ENCODE measurements around the gene OR2T4.

Gene OR2T4, protein sequence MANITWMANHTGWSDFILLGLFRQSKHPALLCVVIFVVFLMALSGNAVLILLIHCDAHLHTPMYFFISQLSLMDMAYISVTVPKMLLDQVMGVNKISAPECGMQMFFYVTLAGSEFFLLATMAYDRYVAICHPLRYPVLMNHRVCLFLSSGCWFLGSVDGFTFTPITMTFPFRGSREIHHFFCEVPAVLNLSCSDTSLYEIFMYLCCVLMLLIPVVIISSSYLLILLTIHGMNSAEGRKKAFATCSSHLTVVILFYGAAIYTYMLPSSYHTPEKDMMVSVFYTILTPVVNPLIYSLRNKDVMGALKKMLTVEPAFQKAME
- long read RNA-seq: 0 reads

DNA sequence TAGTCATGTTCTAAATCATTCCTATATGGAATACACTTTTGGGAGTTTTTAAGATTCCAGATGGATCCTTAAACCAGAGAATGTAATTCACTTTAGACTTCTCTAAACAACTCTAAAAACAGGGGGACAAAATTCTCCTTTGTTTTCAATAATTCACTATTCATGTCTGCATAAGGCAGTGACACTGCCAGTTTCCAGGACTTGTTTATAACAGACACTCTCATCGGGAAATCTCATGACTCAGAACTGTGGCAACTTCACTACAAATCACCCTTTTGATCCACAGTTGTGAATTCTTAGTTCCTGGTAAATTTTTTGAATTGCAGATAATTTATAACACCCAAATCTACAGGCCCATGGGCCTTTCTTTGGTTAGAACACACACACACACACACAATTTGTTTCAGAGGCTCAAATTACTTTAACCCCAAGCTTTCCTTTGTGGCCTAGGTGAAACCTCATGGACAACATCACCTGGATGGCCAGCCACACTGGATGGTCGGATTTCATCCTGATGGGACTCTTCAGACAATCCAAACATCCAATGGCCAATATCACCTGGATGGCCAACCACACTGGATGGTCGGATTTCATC is at the start of gene OR2T4:
TSS of gene OR2T4 (plus strand) at position 545 of the 595 bp plus-strand sequence. CDS start at position 545, 0 bp downstream.
- Histone ChIP-seq H3K27me3 (ENCODE audit: insufficient read depth, poor library complexity, severe bottlenecking) (no peaks in the 10 kb centered on the region), H3K27ac (replicated peaks) (no peak within 1 kb of the TSS), H3K4me3 (replicated peaks; ENCODE audit: insufficient read depth, low read length) (no peak within 1 kb of the TSS)
- TF ChIP-seq, protein P1, sequence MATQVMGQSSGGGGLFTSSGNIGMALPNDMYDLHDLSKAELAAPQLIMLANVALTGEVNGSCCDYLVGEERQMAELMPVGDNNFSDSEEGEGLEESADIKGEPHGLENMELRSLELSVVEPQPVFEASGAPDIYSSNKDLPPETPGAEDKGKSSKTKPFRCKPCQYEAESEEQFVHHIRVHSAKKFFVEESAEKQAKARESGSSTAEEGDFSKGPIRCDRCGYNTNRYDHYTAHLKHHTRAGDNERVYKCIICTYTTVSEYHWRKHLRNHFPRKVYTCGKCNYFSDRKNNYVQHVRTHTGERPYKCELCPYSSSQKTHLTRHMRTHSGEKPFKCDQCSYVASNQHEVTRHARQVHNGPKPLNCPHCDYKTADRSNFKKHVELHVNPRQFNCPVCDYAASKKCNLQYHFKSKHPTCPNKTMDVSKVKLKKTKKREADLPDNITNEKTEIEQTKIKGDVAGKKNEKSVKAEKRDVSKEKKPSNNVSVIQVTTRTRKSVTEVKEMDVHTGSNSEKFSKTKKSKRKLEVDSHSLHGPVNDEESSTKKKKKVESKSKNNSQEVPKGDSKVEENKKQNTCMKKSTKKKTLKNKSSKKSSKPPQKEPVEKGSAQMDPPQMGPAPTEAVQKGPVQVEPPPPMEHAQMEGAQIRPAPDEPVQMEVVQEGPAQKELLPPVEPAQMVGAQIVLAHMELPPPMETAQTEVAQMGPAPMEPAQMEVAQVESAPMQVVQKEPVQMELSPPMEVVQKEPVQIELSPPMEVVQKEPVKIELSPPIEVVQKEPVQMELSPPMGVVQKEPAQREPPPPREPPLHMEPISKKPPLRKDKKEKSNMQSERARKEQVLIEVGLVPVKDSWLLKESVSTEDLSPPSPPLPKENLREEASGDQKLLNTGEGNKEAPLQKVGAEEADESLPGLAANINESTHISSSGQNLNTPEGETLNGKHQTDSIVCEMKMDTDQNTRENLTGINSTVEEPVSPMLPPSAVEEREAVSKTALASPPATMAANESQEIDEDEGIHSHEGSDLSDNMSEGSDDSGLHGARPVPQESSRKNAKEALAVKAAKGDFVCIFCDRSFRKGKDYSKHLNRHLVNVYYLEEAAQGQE (IDR thresholded peaks at IDR 0.05; ENCODE audit: insufficient replicate concordance, low read depth): no peak
- TF ChIP-seq SPI1 (IDR thresholded peaks at IDR 0.05; ENCODE audit: borderline replicate concordance, low read depth) (no peak), GABPA (IDR thresholded peaks at IDR 0.05; ENCODE audit: low read depth) (no peak), POLR2AphosphoS5 (IDR thresholded peaks at IDR 0.05; ENCODE audit: low read depth) (no peak)
- TF ChIP-seq, protein P2, sequence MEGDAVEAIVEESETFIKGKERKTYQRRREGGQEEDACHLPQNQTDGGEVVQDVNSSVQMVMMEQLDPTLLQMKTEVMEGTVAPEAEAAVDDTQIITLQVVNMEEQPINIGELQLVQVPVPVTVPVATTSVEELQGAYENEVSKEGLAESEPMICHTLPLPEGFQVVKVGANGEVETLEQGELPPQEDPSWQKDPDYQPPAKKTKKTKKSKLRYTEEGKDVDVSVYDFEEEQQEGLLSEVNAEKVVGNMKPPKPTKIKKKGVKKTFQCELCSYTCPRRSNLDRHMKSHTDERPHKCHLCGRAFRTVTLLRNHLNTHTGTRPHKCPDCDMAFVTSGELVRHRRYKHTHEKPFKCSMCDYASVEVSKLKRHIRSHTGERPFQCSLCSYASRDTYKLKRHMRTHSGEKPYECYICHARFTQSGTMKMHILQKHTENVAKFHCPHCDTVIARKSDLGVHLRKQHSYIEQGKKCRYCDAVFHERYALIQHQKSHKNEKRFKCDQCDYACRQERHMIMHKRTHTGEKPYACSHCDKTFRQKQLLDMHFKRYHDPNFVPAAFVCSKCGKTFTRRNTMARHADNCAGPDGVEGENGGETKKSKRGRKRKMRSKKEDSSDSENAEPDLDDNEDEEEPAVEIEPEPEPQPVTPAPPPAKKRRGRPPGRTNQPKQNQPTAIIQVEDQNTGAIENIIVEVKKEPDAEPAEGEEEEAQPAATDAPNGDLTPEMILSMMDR (IDR thresholded peaks at IDR 0.05; ENCODE audit: insufficient read depth, low read length): no peak
- no peak for DNase-seq (ENCODE audit: low read depth in 1 of 2, low spot score in 1 of 2)

DNA sequence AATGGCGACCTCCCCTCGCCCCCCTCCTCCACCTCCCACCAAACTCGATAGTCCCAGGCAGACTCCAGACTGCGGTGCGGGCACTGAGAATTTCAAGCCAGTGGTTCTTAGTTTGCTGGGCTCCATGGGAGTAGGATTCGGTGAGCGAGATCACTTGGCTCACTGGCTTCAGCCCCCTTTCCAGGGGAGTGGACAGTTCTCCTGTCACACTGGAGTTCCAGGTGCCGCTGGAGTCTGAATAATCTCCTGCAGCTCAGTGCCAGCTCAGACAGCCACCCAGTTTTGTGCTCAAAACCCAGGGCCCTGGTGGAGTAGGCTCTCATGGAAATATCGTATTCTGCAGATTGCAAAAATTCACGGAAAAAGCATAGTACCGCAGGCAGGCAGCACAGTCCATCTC is 44.7 kb upstream of the OR2T4 start:
- Histone ChIP-seq H3K27ac (replicated peaks) (no peak overlapping the region), H3K4me3 (replicated peaks; ENCODE audit: insufficient read depth, low read length) (no peak overlapping the region), H3K27me3 (ENCODE audit: insufficient read depth, poor library complexity, severe bottlenecking) (no peaks in the 10 kb centered on the region)
- DNase-seq (ENCODE audit: low read depth in 1 of 2, low spot score in 1 of 2): no peak
- TF ChIP-seq, protein P1 (IDR thresholded peaks at IDR 0.05; ENCODE audit: insufficient replicate concordance, low read depth): no peak
- TF ChIP-seq, protein P2 (IDR thresholded peaks at IDR 0.05; ENCODE audit: insufficient read depth, low read length): no peak
- TF ChIP-seq SPI1 (IDR thresholded peaks at IDR 0.05; ENCODE audit: borderline replicate concordance, low read depth) (no peak), POLR2AphosphoS5 (IDR thresholded peaks at IDR 0.05; ENCODE audit: low read depth) (no peak), GABPA (IDR thresholded peaks at IDR 0.05; ENCODE audit: low read depth) (no peak)

DNA sequence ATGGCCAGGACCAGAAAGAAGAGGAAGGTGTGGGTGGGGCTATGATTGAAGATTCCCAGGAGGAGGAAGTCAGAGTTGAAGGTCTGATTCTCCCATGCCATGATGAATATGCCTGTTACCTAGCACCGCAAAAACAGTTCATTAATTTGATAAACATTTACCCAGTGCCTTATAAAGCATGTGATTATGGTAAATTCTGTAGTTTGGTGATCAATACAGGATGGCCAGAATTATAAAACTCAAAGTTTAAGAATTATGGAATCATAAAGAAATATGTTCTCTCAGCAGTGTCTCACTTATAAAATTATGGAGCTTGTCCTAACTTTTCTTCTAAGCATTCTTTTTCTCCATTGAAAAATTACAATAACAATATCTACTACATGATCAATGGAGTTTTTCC is 37.0 kb upstream of the OR2T4 start, which contains the start of gene OR2M7:
TSS of gene OR2M7 (minus strand) at position 101 of the 400 bp plus-strand sequence. CDS start at position 101, 0 bp downstream.
- no peak for DNase-seq (ENCODE audit: low read depth in 1 of 2, low spot score in 1 of 2)
- Histone ChIP-seq H3K27me3 (ENCODE audit: insufficient read depth, poor library complexity, severe bottlenecking) (no peaks in the 10 kb centered on the region), H3K4me3 (replicated peaks; ENCODE audit: insufficient read depth, low read length) (no peak within 1 kb of the TSS), H3K27ac (replicated peaks) (no peak within 1 kb of the TSS)
- TF ChIP-seq SPI1 (IDR thresholded peaks at IDR 0.05; ENCODE audit: borderline replicate concordance, low read depth) (no peak), GABPA (IDR thresholded peaks at IDR 0.05; ENCODE audit: low read depth) (no peak), POLR2AphosphoS5 (IDR thresholded peaks at IDR 0.05; ENCODE audit: low read depth) (no peak)
- TF ChIP-seq, protein P1 (IDR thresholded peaks at IDR 0.05; ENCODE audit: insufficient replicate concordance, low read depth): no peak
- TF ChIP-seq, protein P2 (IDR thresholded peaks at IDR 0.05; ENCODE audit: insufficient read depth, low read length): no peak

Data from HL-60 (cell line).